NCI-H446 (cell line): ENCODE measurements around the gene PLEKHM3.

Source experiments
- DNase-seq, 2 experiments: peaks; one replicate each; lab custom pipeline; 2025; lab: John Stamatoyannopoulos, UW

Gene PLEKHM3

GRCh38 chr2:208025037-208025813, at the start of gene PLEKHM3:
Gene PLEKHM3 (minus strand): TSS chr2:208025527. CDS start chr2:208001639, 23,888 bp downstream.
- DNase-seq, result peak; percentile 44 to 86

GRCh38 chr2:208074610-208075356, 49.5 kb upstream of the PLEKHM3 start:
- no peak for DNase-seq

GRCh38 chr2:208072250-208072892, 47.0 kb upstream of the PLEKHM3 start:
- peak in 1 of 2 experiments; percentile 64 for DNase-seq

GRCh38 chr2:208069186-208069585, 43.9 kb upstream of the PLEKHM3 start:
- no peak for DNase-seq

GRCh38 chr2:208066016-208066415, 40.7 kb upstream of the PLEKHM3 start:
- DNase-seq, result no peak

GRCh38 chr2:208065476-208065875, 40.1 kb upstream of the PLEKHM3 start:
- no peak for DNase-seq

- DNase-seq, result no peak
These were observed 39.1 kb upstream of the PLEKHM3 start for GRCh38 chr2:208064220-208064961.

GRCh38 chr2:208062961-208063360, 37.6 kb upstream of the PLEKHM3 start:
- DNase-seq, result no peak

GRCh38 chr2:208062113-208062512, 36.8 kb upstream of the PLEKHM3 start:
- DNase-seq, result no peak

- DNase-seq, result no peak
These were observed 31.8 kb upstream of the PLEKHM3 start for GRCh38 chr2:208057108-208057507.

- no peak for DNase-seq
These were observed 24.1 kb upstream of the PLEKHM3 start for GRCh38 chr2:208049441-208049840.

- DNase-seq, result no peak
These were observed 23.7 kb upstream of the PLEKHM3 start for GRCh38 chr2:208049006-208049405.

- DNase-seq, result no peak
These were observed 22.5 kb upstream of the PLEKHM3 start for GRCh38 chr2:208047840-208048239.

- no peak for DNase-seq
These were observed 21.4 kb upstream of the PLEKHM3 start for GRCh38 chr2:208046686-208047085.

- no peak for DNase-seq
These were observed 17.1 kb upstream of the PLEKHM3 start for GRCh38 chr2:208042450-208042849.

GRCh38 chr2:208042041-208042440, 16.7 kb upstream of the PLEKHM3 start:
- DNase-seq, result no peak

GRCh38 chr2:208040199-208041171, 15.2 kb upstream of the PLEKHM3 start:
- DNase-seq, result peak in 1 of 2 experiments; percentile 37

GRCh38 chr2:208039376-208040110, 14.2 kb upstream of the PLEKHM3 start:
- no peak for DNase-seq

GRCh38 chr2:208037564-208038487, 12.5 kb upstream of the PLEKHM3 start:
- no peak for DNase-seq
